Upper lobe of left lung (tissue), 6 donors: ENCODE results near the gene RNF25. TPM values are rescaled to one million over a fixed set of nuclear protein-coding genes. Genes with fewer than 3 reads are reported as not detected.

Experiments used
- ATAC-seq, 2 donors: fragments of 200-7000 bp; cut with Tn5 transposase; one replicate each; pipeline ENCODE4 v1.9.1; 2022; ENCODE audit warnings: mild to moderate bottlenecking in 2 of 2, moderate library complexity in 2 of 2; ENCODE audit not compliant: low FRiP score in 2 of 2
- DNase-seq, 2 donors: peaks; one replicate each; pipeline ENCODE4 v3.0.0-alpha.2; 2019 to 2020
- H3K27ac ChIP-seq, 4 donors: fragments of 200-600 bp; sonication (generic); one replicate each; pipeline ENCODE4 v1.5.1; 2016 to 2019
- H3K27me3 ChIP-seq, 4 donors: fragments of 200-600 bp; sonication (generic); one replicate each; pipeline ENCODE4 v1.5.1; 2017 to 2019
- H3K36me3 ChIP-seq, 4 donors: fragments of 200-600 bp; sonication (generic); one replicate each; pipeline ENCODE4 v1.5.1; 2016 to 2019
- H3K4me1 ChIP-seq, 4 donors: fragments of 200-600 bp; sonication (generic); one replicate each; pipeline ENCODE4 v1.5.1; 2018 to 2019
- H3K4me3 ChIP-seq, 4 donors: fragments of 200-600 bp; sonication (generic); one replicate each; pipeline ENCODE4 v1.5.1; 2017 to 2019; ENCODE audit warnings: mild to moderate bottlenecking in 2 of 4, moderate library complexity in 1 of 4
- H3K9me3 ChIP-seq, 4 donors: fragments of 200-600 bp; sonication (generic); one replicate each; pipeline ENCODE4 v1.5.1; 2018 to 2019
- CTCF ChIP-seq, 6 experiments: fragments of 450-650 bp in 4 of 6; fragments of 200-600 bp in 2 of 6; sonication (generic) in 2 of 6; IDR thresholded peaks; one replicate each; pipeline ENCODE4 v1.5.1; 2016 to 2019; ENCODE audit warnings: antibody characterized with exemption in 6 of 6
- EP300 ChIP-seq, 4 donors: sonication (generic); formaldehyde crosslinking; IDR thresholded peaks; one replicate each; pipeline ENCODE4 v1.5.1; 2017; ENCODE audit warnings: antibody characterized with exemption in 4 of 4, control low read depth in 2 of 4
- POLR2A ChIP-seq, 4 donors: fragments of 450-650 bp; IDR thresholded peaks; one replicate each; pipeline ENCODE4 v1.5.1; 2016 to 2017; ENCODE audit warnings: antibody characterized with exemption in 4 of 4, mild to moderate bottlenecking in 2 of 4
- POLR2AphosphoS5 ChIP-seq, 2 donors: sonication (generic); formaldehyde crosslinking; IDR thresholded peaks; one replicate each; pipeline ENCODE4 v1.5.1; 2017; ENCODE audit warnings: antibody characterized with exemption in 2 of 2
- WGBS, 2 donors: methylation state at CpG; one replicate each; pipeline ENCODE4 v1.1.5; 2017 to 2018; 5-methylcytosine and 5-hydroxymethylcytosine counted together
- total RNA-seq, 6 donors: library from RNA; depleted of rRNA in 4 of 6; stranded (reverse); fragments of >200 nt in 4 of 6; gene quantifications; one replicate each; pipeline versions ENCODE4 v1.1.0 to v1.2.1, GENCODE V29; 2016 to 2021
- donor health status: DM: no; HTN: no; CAD: no; lungs with moderate emphysema.
- donor health status: DM: no; HTN: yes; CAD: no; lungs with severe emphysema.

RNF25 gene
- total RNA-seq, 6 donors from 2014 or later = 7.3 to 25.7 (median 17.8) TPM

- Histone ChIP-seq H3K9me3 (no peaks in the 10 kb centered on the region), H3K36me3 (no peaks in the 10 kb centered on the region), H3K27me3 (no peaks in the 10 kb centered on the region), H3K4me3 (no peak overlapping the region), H3K4me1 (peaks cover 0 to 3% (median 1%) of the 10 kb centered on the region in 4 donors), H3K27ac (no peak overlapping the region)
- no peak for DNase-seq
- WGBS, 2 donors = 90 to 91% methylated on average over 4 of the region's 4 CpGs
- TF ChIP-seq POLR2A (IDR thresholded peaks at IDR 0.05) = no peak
- TF ChIP-seq CTCF (IDR thresholded peaks at IDR 0.05) = no peak
- TF ChIP-seq POLR2AphosphoS5 (IDR thresholded peaks at IDR 0.05) = no peak
- no peak for TF ChIP-seq EP300 (IDR thresholded peaks at IDR 0.05)
- ATAC-seq = no peak
Observed at GRCh38 chr2:218627939-218628338, 43.9 kb downstream of the RNF25 start.

- ATAC-seq = no peak
- Histone ChIP-seq H3K27me3 (no peaks in the 10 kb centered on the region), H3K4me3 (no peak overlapping the region), H3K36me3 (no peaks in the 10 kb centered on the region), H3K9me3 (no peaks in the 10 kb centered on the region), H3K27ac (no peak overlapping the region), H3K4me1 (peaks cover 0 to 6% (median 2%) of the 10 kb centered on the region in 4 donors)
- TF ChIP-seq POLR2A (IDR thresholded peaks at IDR 0.05) = no peak
- TF ChIP-seq POLR2AphosphoS5 (IDR thresholded peaks at IDR 0.05) = no peak
- TF ChIP-seq CTCF (IDR thresholded peaks at IDR 0.05) = no peak
- TF ChIP-seq EP300 (IDR thresholded peaks at IDR 0.05) = no peak
- no peak for DNase-seq
- WGBS, 2 donors = 88 to 91% methylated on average over 4 of the region's 4 CpGs
Observed at GRCh38 chr2:218626369-218626768, 45.4 kb downstream of the RNF25 start.

- Histone ChIP-seq H3K4me3 (no peak overlapping the region), H3K9me3 (no peaks in the 10 kb centered on the region), H3K4me1 (peaks cover 0 to 6% (median 2%) of the 10 kb centered on the region in 4 donors), H3K27me3 (no peaks in the 10 kb centered on the region), H3K36me3 (no peaks in the 10 kb centered on the region), H3K27ac (no peak overlapping the region)
- no peak for TF ChIP-seq EP300 (IDR thresholded peaks at IDR 0.05)
- TF ChIP-seq POLR2AphosphoS5 (IDR thresholded peaks at IDR 0.05) = no peak
- TF ChIP-seq CTCF (IDR thresholded peaks at IDR 0.05) = no peak
- no peak for TF ChIP-seq POLR2A (IDR thresholded peaks at IDR 0.05)
- DNase-seq = no peak
- 35 to 36% methylated on average over 3 of the region's 3 CpGs for WGBS, 2 donors
- no peak for ATAC-seq
Observed at GRCh38 chr2:218623366-218623705, 48.5 kb downstream of the RNF25 start.

GRCh38 chr2:218622606-218623365 lies 49.0 kb downstream of the RNF25 start:
- no peaks in the 10 kb centered on the region for H3K27me3 ChIP-seq
- DNase-seq = no peak
- no peaks in the 10 kb centered on the region for H3K36me3 ChIP-seq
- peak in 1 of 2 donors; percentile 28 for ATAC-seq
- no peak for TF ChIP-seq POLR2AphosphoS5 (IDR thresholded peaks at IDR 0.05)
- no peak for TF ChIP-seq POLR2A (IDR thresholded peaks at IDR 0.05)
- TF ChIP-seq EP300 (IDR thresholded peaks at IDR 0.05) = no peak
- H3K27ac ChIP-seq = no peak overlapping the region
- H3K9me3 ChIP-seq = no peaks in the 10 kb centered on the region
- H3K4me1 ChIP-seq = peaks cover 0 to 6% (median 2%) of the 10 kb centered on the region in 4 donors
- WGBS, 2 donors = 51 to 52% methylated on average over 7 of the region's 7 CpGs
- no peak overlapping the region for H3K4me3 ChIP-seq

GRCh38 chr2:218621007-218621406 lies 50.8 kb downstream of the RNF25 start:
- Histone ChIP-seq H3K27ac (no peak overlapping the region), H3K4me3 (no peak overlapping the region), H3K9me3 (no peaks in the 10 kb centered on the region), H3K36me3 (no peaks in the 10 kb centered on the region), H3K4me1 (peaks cover 0 to 6% (median 2%) of the 10 kb centered on the region in 4 donors), H3K27me3 (no peaks in the 10 kb centered on the region)
- TF ChIP-seq CTCF (IDR thresholded peaks at IDR 0.05) = no peak
- no peak for TF ChIP-seq POLR2AphosphoS5 (IDR thresholded peaks at IDR 0.05)
- no peak for TF ChIP-seq EP300 (IDR thresholded peaks at IDR 0.05)
- no peak for TF ChIP-seq POLR2A (IDR thresholded peaks at IDR 0.05)
- DNase-seq (no peak), ATAC-seq (no peak)
- 75 to 81% methylated on average over 7 of the region's 7 CpGs for WGBS, 2 donors
